Measurements from ENCODE around the gene PPP1R16B.

PPP1R16B gene

GRCh38 chr20:38947931-38948362 is 142.4 kb downstream of the PPP1R16B start:
- TF ChIP-seq POLR2AphosphoS5 (IDR thresholded peaks at IDR 0.05; ENCODE audit: low read depth, low read length) (no peak), FOXP2 (optimal IDR thresholded peaks at IDR 0.05; ENCODE audit: borderline replicate concordance, extremely low read depth, extremely low read length, insufficient read depth) (no peak), SIN3A (IDR thresholded peaks at IDR 0.05; ENCODE audit: borderline replicate concordance, insufficient read depth, low read length) (no peak), TAF1 (IDR thresholded peaks at IDR 0.05; ENCODE audit: borderline replicate concordance, insufficient read depth, low read length) (no peak)
- TF ChIP-seq, protein P1, sequence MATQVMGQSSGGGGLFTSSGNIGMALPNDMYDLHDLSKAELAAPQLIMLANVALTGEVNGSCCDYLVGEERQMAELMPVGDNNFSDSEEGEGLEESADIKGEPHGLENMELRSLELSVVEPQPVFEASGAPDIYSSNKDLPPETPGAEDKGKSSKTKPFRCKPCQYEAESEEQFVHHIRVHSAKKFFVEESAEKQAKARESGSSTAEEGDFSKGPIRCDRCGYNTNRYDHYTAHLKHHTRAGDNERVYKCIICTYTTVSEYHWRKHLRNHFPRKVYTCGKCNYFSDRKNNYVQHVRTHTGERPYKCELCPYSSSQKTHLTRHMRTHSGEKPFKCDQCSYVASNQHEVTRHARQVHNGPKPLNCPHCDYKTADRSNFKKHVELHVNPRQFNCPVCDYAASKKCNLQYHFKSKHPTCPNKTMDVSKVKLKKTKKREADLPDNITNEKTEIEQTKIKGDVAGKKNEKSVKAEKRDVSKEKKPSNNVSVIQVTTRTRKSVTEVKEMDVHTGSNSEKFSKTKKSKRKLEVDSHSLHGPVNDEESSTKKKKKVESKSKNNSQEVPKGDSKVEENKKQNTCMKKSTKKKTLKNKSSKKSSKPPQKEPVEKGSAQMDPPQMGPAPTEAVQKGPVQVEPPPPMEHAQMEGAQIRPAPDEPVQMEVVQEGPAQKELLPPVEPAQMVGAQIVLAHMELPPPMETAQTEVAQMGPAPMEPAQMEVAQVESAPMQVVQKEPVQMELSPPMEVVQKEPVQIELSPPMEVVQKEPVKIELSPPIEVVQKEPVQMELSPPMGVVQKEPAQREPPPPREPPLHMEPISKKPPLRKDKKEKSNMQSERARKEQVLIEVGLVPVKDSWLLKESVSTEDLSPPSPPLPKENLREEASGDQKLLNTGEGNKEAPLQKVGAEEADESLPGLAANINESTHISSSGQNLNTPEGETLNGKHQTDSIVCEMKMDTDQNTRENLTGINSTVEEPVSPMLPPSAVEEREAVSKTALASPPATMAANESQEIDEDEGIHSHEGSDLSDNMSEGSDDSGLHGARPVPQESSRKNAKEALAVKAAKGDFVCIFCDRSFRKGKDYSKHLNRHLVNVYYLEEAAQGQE (IDR thresholded peaks at IDR 0.05; ENCODE audit: insufficient read depth in 1 of 2, low read depth in 2 of 2, low read length in 2 of 2): no peak

GRCh38 chr20:38950254-38950653 is 144.8 kb downstream of the PPP1R16B start:
- TF ChIP-seq SIN3A (IDR thresholded peaks at IDR 0.05; ENCODE audit: borderline replicate concordance, insufficient read depth, low read length): no peak
- no peak for TF ChIP-seq FOXP2 (optimal IDR thresholded peaks at IDR 0.05; ENCODE audit: borderline replicate concordance, extremely low read depth, extremely low read length, insufficient read depth)
- no peak for TF ChIP-seq TAF1 (IDR thresholded peaks at IDR 0.05; ENCODE audit: borderline replicate concordance, insufficient read depth, low read length)
- TF ChIP-seq, protein P1 (IDR thresholded peaks at IDR 0.05; ENCODE audit: insufficient read depth in 1 of 2, low read depth in 2 of 2, low read length in 2 of 2): no peak
- TF ChIP-seq POLR2AphosphoS5 (IDR thresholded peaks at IDR 0.05; ENCODE audit: low read depth, low read length): no peak

- no peak for TF ChIP-seq FOXP2 (optimal IDR thresholded peaks at IDR 0.05; ENCODE audit: borderline replicate concordance, extremely low read depth, extremely low read length, insufficient read depth)
- TF ChIP-seq SIN3A (IDR thresholded peaks at IDR 0.05; ENCODE audit: borderline replicate concordance, insufficient read depth, low read length): no peak
Observed at GRCh38 chr20:38951611-38952010, 146.1 kb downstream of the PPP1R16B start.

- TF ChIP-seq POLR2AphosphoS5 (IDR thresholded peaks at IDR 0.05; ENCODE audit: low read depth, low read length) (no peak), TAF1 (IDR thresholded peaks at IDR 0.05; ENCODE audit: borderline replicate concordance, insufficient read depth, low read length) (no peak), SIN3A (IDR thresholded peaks at IDR 0.05; ENCODE audit: borderline replicate concordance, insufficient read depth, low read length) (no peak), FOXP2 (optimal IDR thresholded peaks at IDR 0.05; ENCODE audit: borderline replicate concordance, extremely low read depth, extremely low read length, insufficient read depth) (no peak)
- TF ChIP-seq, protein P1 (IDR thresholded peaks at IDR 0.05; ENCODE audit: insufficient read depth in 1 of 2, low read depth in 2 of 2, low read length in 2 of 2): no peak
Observed at GRCh38 chr20:38952153-38952552, 146.7 kb downstream of the PPP1R16B start.

DNA sequence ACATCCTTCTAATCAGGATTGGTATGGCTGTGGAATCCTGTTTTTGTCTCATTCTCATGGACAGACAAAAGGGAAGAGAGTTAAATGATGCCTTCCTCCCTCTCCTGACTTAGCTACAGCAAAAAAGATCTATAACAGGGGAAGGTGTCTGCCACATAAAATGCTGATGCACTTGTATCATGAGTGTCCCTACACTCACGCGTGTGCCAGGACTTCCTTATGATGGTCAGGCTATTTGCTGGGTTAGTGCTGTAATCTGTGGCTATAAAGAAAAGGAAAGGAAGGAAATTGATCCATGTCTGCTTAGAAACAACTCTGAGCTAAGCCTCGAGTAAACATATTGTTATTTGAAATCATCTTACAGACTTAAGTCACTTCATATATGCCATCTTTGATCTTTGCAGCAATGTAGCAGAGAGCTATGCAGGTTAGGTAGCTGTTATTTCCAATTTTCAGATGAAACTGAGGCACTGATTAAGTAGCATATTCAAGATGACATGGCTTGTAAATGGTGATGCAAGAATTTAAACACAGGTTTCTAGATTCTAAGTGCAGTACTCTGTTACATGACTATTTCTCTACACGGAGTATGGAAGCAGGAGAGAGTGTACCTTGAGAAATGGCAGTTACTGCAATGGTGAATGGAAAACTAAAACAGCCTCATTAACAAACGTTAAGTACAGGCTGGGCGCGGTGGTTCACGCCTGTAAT is 148.3 kb downstream of the PPP1R16B start:
- TF ChIP-seq SIN3A (IDR thresholded peaks at IDR 0.05; ENCODE audit: borderline replicate concordance, insufficient read depth, low read length): no peak
- TF ChIP-seq POLR2AphosphoS5 (IDR thresholded peaks at IDR 0.05; ENCODE audit: low read depth, low read length): no peak
- no peak for TF ChIP-seq FOXP2 (optimal IDR thresholded peaks at IDR 0.05; ENCODE audit: borderline replicate concordance, extremely low read depth, extremely low read length, insufficient read depth)
- TF ChIP-seq, protein P1 (IDR thresholded peaks at IDR 0.05; ENCODE audit: insufficient read depth in 1 of 2, low read depth in 2 of 2, low read length in 2 of 2): no peak
- TF ChIP-seq TAF1 (IDR thresholded peaks at IDR 0.05; ENCODE audit: borderline replicate concordance, insufficient read depth, low read length): no peak
